ENCODE data around the gene ALKBH7.

DNA sequence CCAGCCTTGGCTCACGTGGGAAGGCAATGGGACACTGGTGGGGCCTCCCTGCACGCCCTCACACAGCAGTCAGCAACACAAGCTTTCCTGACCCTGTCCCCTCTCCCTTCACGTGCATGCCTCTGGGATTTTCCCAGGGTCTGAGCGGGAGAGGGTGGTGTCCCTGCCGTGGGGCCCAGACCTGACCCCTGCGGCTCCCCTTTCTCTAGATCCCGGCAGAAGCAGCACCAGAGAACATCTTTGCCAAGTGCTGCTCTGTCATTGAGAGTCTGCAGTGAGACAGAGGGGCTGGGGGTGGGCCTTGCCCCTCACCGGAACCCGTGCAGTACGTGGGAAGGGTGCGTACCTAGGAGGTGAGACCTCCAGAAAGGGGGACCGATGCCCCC is 39.5 kb downstream of the ALKBH7 start:
- TF ChIP-seq, protein P1, sequence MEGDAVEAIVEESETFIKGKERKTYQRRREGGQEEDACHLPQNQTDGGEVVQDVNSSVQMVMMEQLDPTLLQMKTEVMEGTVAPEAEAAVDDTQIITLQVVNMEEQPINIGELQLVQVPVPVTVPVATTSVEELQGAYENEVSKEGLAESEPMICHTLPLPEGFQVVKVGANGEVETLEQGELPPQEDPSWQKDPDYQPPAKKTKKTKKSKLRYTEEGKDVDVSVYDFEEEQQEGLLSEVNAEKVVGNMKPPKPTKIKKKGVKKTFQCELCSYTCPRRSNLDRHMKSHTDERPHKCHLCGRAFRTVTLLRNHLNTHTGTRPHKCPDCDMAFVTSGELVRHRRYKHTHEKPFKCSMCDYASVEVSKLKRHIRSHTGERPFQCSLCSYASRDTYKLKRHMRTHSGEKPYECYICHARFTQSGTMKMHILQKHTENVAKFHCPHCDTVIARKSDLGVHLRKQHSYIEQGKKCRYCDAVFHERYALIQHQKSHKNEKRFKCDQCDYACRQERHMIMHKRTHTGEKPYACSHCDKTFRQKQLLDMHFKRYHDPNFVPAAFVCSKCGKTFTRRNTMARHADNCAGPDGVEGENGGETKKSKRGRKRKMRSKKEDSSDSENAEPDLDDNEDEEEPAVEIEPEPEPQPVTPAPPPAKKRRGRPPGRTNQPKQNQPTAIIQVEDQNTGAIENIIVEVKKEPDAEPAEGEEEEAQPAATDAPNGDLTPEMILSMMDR (IDR thresholded peaks at IDR 0.05) = no peak
- no peak for TF ChIP-seq POLR2A (IDR thresholded peaks at IDR 0.05)
